WTC11 (cell line): ENCODE data around the gene NINL. TPM values are rescaled to one million over a fixed set of nuclear protein-coding genes. Genes with fewer than 3 reads are reported as not detected.

Experiments
- ATAC-seq: fragments of 200-7000 bp; cut with Tn5 transposase; 2 replicates; pipeline ENCODE4 v1.10.0; 2021; ENCODE audit warnings: mild to moderate bottlenecking, moderate library complexity
- CTCF ChIA-PET: fragments of 300-600 bp; sonication (Branson Sonifier 250); formaldehyde crosslinking; loops from one replicate; lab custom pipeline; 2021; ENCODE audit warnings: antibody characterized with exemption; lab: Charles Lee
- POLR2A ChIA-PET: fragments of 350-600 bp; sonication (Branson Sonifier 250); formaldehyde crosslinking; loops from one replicate; lab custom pipeline; 2021; ENCODE audit warnings: antibody characterized with exemption; lab: Charles Lee
- DNase-seq: peaks from one replicate; pipeline ENCODE4 v3.0.0; 2021; ENCODE audit warnings: low spot score
- H3K27ac Mint-ChIP-seq: 2 replicates; pipeline ENCODE4 v1.8.0; 2021; ENCODE audit warnings: mixed read lengths
- H3K27me3 Mint-ChIP-seq: 2 replicates; pipeline ENCODE4 v1.8.0; 2021; ENCODE audit warnings: low read depth, mild to moderate bottlenecking, moderate library complexity, mixed read lengths
- H3K36me3 Mint-ChIP-seq: 2 replicates; pipeline ENCODE4 v1.8.0; 2021; ENCODE audit warnings: mixed read lengths
- H3K4me1 Mint-ChIP-seq: 2 replicates; pipeline ENCODE4 v1.8.0; 2022; ENCODE audit warnings: mixed read lengths
- H3K4me3 Mint-ChIP-seq: 2 replicates; pipeline ENCODE4 v1.8.0; 2021; ENCODE audit warnings: mild to moderate bottlenecking, moderate library complexity, mixed read lengths
- H3K9me3 Mint-ChIP-seq: 2 replicates; pipeline ENCODE4 v1.8.0; 2021; ENCODE audit warnings: mixed read lengths
- ARID4B ChIP-seq: sonication (generic); formaldehyde crosslinking; IDR thresholded peaks from 2 replicates; pipeline ENCODE4 v1.8.0; 2023; ENCODE audit warnings: missing genetic modification reagents, mild to moderate bottlenecking, borderline replicate concordance
- CTCF ChIP-seq: fragments of 200-600 bp; IDR thresholded peaks from 2 replicates; pipeline ENCODE4 v1.8.0; 2022; ENCODE audit warnings: antibody characterized with exemption
- ELF4 ChIP-seq: sonication (generic); formaldehyde crosslinking; IDR thresholded peaks from 2 replicates; pipeline ENCODE4 v1.8.1; 2022; ENCODE audit warnings: low read depth, mild to moderate bottlenecking, moderate library complexity, missing genetic modification reagents
- USF2 ChIP-seq: sonication (generic); formaldehyde crosslinking; IDR thresholded peaks from 2 replicates; pipeline ENCODE4 v1.8.1; 2023; ENCODE audit warnings: mild to moderate bottlenecking, missing genetic modification reagents, moderate library complexity
- ZBTB21 ChIP-seq: sonication (generic); formaldehyde crosslinking; IDR thresholded peaks from 2 replicates; pipeline ENCODE4 v1.8.1; 2023; ENCODE audit warnings: mild to moderate bottlenecking, missing genetic modification reagents, borderline replicate concordance
- ZNF138 ChIP-seq: sonication (generic); formaldehyde crosslinking; conservative IDR thresholded peaks from 2 replicates; pipeline ENCODE4 v1.8.1; 2022; ENCODE audit warnings: mild to moderate bottlenecking, moderate library complexity, missing genetic modification reagents
- ZNF219 ChIP-seq: sonication (generic); formaldehyde crosslinking; IDR thresholded peaks from 2 replicates; pipeline ENCODE4 v1.8.0; 2023; ENCODE audit warnings: missing genetic modification reagents, mild to moderate bottlenecking, borderline replicate concordance
- ZNF532 ChIP-seq: fragments of 250-450 bp; sonication (Bioruptor Pico); IDR thresholded peaks from 2 replicates; pipeline ENCODE4 v1.9.0; 2021; ENCODE audit warnings: mild to moderate bottlenecking, borderline replicate concordance
- total RNA-seq: library from RNA; stranded (reverse); gene quantifications from 3 replicates; pipeline ENCODE4 v1.2.3, GENCODE V29; 2021

The NINL gene
- total RNA-seq, 1 experiment from 2014 or later: 36.0 TPM

DNA sequence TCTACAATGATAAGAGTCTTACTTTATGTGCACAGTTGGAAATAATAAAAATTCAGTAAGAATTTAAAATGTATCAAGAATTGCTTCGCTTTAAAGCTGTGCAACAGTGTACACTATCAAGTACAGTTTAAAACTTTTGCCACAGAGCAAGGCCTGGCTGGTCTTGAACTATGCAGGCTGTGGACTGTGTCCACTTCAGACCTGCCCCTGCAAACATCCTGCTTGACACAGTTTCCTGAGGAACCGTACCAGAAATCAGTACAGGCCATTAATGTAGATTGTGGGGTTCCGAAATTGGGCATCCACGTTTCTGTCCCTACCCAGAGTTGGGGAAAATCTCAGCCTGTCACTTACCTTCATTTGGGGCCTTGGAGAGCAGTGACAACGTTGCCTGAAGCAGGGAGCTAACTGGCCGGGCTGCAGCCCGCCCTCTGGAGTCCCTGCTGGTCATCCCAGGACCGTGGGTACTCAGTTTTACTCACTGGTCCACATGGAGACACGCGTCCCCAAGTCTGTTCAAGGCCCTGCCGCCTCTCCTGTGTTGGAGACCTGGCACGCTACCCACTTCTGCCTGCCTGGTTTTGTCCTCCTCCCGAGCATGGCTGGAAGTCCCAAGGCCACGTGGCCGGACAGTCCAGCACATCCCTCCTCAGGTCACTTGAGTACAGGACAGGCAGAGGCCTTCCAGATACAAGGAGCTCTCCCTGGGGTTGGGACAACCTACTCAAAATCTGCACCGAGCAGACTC, 8.4 kb downstream of the NINL start (continued):
- TF ChIP-seq ZNF219: no peak
- TF ChIP-seq ELF4 (CRISPR knock-in tag): no peak
- no peak for TF ChIP-seq ZNF532 (CRISPR knock-in tag)
- no peak for TF ChIP-seq ARID4B (CRISPR knock-in tag)
- no peak for TF ChIP-seq USF2 (CRISPR knock-in tag)
- TF ChIP-seq ZBTB21 (CRISPR knock-in tag): no peak

DNA sequence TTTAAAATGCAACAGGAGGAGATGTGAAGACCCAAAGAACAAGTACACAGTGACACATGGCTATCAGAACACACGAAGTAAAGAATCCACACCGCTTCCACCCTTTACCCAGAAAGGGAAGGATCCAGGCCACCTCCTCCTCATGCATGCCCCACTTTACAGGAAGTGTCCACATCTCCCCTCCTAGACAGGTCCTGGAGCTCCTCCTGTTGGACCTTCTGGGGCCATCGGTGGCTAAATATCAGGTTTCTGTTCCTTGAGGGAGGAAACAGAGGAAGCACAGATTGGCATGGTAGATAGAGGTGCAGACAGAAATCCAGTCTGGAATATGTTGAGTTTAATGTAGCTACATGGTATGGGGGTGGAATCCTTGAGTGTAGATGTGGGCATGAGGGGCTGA, 10.9 kb downstream of the NINL start:
- DNase-seq (no peak), ATAC-seq (0 out of 2 replicates have a peak, but pooled peaks have one; percentile 44)
- no peaks in the 10 kb centered on the region for H3K9me3 Mint-ChIP-seq
- ChIA-PET CTCF (interaction anchor here (1.1 to 1.6 kb wide), 3 partner anchors 9 to 104 kb away, joined by 3 to 7 read pairs (median 3); no protein-coding TSS in a partner anchor), POLR2A (no interaction called here)
- H3K27ac Mint-ChIP-seq: no peak overlapping the region
- TF ChIP-seq ZNF138 (CRISPR knock-in tag) (no peak), CTCF (no peak)
- H3K4me3 Mint-ChIP-seq: no peak overlapping the region
- H3K27me3 Mint-ChIP-seq: no peaks in the 10 kb centered on the region
- H3K4me1 Mint-ChIP-seq: peaks cover 16% of the 10 kb centered on the region
- peaks cover 10% of the 10 kb centered on the region for H3K36me3 Mint-ChIP-seq
